WTC11 (cell line): Measurements from ENCODE around the gene BICC1.

Experiments used
- CBFB ChIP-seq: sonication (generic); formaldehyde crosslinking; IDR thresholded peaks from 2 replicates; pipeline ENCODE4 v1.8.1; 2022; ENCODE audit warnings: mild to moderate bottlenecking, low read depth, missing genetic modification reagents
- IRF2 ChIP-seq: sonication (generic); formaldehyde crosslinking; IDR thresholded peaks from 2 replicates; pipeline ENCODE4 v1.8.0; 2022; ENCODE audit warnings: low read depth, missing genetic modification reagents, borderline replicate concordance
- OVOL2 ChIP-seq: fragments of 250-450 bp; sonication (Bioruptor Pico); IDR thresholded peaks from 2 replicates; pipeline ENCODE4 v1.9.0; 2021; ENCODE audit warnings: mild to moderate bottlenecking, borderline replicate concordance
- TCF7 ChIP-seq: sonication (generic); formaldehyde crosslinking; IDR thresholded peaks from 2 replicates; pipeline ENCODE4 v1.8.0; 2022; ENCODE audit warnings: mild to moderate bottlenecking, low read depth, missing genetic modification reagents, moderate library complexity
- ZBTB21 ChIP-seq: sonication (generic); formaldehyde crosslinking; IDR thresholded peaks from 2 replicates; pipeline ENCODE4 v1.8.1; 2023; ENCODE audit warnings: mild to moderate bottlenecking, missing genetic modification reagents, borderline replicate concordance
- ZNF416 ChIP-seq: fragments of 250-450 bp; sonication (Bioruptor Pico); IDR thresholded peaks from 2 replicates; pipeline ENCODE4 v1.9.0; 2021; ENCODE audit warnings: mild to moderate bottlenecking, inconsistent platforms
- TF ChIP-seq, protein P1 (sequence below): fragments of 200-600 bp; IDR thresholded peaks from 2 replicates; pipeline ENCODE4 v1.8.0; 2022; ENCODE audit warnings: antibody characterized with exemption
- TF ChIP-seq, protein P2 (sequence below): fragments of 250-450 bp; sonication (Bioruptor Pico); IDR thresholded peaks from 2 replicates; pipeline ENCODE4 v2.1.2; 2022; ENCODE audit warnings: mild to moderate bottlenecking, moderate library complexity
- TF ChIP-seq, protein P3 (sequence below): sonication (generic); formaldehyde crosslinking; IDR thresholded peaks from 2 replicates; pipeline ENCODE4 v1.8.1; 2022; ENCODE audit warnings: low read depth, missing genetic modification reagents, borderline replicate concordance
- TF ChIP-seq, protein P4 (sequence below): sonication (generic); formaldehyde crosslinking; IDR thresholded peaks from 2 replicates; pipeline ENCODE4 v1.8.1; 2023; ENCODE audit warnings: mild to moderate bottlenecking, missing genetic modification reagents, moderate library complexity
- TF ChIP-seq, protein P5 (sequence below): sonication (generic); formaldehyde crosslinking; IDR thresholded peaks from 2 replicates; pipeline ENCODE4 v1.8.1; 2023; ENCODE audit warnings: mild to moderate bottlenecking, moderate library complexity, missing genetic modification reagents
- TF ChIP-seq, protein P6 (sequence below): sonication (generic); formaldehyde crosslinking; IDR thresholded peaks from 2 replicates; pipeline ENCODE4 v1.8.1; 2022; ENCODE audit warnings: low read depth, mild to moderate bottlenecking, moderate library complexity, missing genetic modification reagents, borderline replicate concordance

DNA sequence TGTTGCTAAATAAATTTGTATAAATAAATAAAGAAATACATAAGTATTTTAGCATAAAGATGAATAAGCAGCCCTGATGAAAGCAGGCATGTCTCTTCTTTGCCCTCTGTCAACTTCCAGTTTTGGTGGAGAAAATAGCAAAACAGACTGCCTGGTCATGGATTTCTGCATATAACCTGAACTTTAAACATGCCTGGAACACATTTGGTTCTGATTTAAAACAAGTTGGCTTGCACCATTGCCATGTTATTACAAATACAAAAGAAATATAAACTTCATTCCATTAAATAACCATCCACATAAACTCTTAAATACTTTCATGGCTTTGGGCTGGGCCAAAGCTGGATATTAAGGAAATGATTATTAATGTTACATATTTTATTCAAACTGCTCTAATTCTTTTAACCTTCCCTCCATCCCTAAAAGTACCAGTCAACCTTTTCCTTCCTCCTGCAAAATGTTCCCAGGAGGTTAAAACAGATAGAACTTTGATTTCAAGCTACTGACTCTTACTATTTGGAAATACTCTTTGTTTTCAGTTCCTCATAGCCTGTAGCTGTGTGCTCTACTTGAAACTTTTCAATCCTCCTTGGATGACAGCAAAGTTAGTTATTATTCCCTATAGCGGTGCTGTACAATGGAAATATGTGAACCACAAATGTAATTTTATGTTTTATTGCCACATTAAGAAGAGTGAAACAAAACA lies 96.3 kb downstream of the BICC1 start:
- TF ChIP-seq, protein P1, sequence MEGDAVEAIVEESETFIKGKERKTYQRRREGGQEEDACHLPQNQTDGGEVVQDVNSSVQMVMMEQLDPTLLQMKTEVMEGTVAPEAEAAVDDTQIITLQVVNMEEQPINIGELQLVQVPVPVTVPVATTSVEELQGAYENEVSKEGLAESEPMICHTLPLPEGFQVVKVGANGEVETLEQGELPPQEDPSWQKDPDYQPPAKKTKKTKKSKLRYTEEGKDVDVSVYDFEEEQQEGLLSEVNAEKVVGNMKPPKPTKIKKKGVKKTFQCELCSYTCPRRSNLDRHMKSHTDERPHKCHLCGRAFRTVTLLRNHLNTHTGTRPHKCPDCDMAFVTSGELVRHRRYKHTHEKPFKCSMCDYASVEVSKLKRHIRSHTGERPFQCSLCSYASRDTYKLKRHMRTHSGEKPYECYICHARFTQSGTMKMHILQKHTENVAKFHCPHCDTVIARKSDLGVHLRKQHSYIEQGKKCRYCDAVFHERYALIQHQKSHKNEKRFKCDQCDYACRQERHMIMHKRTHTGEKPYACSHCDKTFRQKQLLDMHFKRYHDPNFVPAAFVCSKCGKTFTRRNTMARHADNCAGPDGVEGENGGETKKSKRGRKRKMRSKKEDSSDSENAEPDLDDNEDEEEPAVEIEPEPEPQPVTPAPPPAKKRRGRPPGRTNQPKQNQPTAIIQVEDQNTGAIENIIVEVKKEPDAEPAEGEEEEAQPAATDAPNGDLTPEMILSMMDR, result no peak
- TF ChIP-seq, protein P2, sequence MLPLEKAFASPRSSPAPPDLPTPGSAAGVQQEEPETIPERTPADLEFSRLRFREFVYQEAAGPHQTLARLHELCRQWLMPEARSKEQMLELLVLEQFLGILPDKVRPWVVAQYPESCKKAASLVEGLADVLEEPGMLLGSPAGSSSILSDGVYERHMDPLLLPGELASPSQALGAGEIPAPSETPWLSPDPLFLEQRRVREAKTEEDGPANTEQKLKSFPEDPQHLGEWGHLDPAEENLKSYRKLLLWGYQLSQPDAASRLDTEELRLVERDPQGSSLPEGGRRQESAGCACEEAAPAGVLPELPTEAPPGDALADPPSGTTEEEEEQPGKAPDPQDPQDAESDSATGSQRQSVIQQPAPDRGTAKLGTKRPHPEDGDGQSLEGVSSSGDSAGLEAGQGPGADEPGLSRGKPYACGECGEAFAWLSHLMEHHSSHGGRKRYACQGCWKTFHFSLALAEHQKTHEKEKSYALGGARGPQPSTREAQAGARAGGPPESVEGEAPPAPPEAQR, result no peak
- TF ChIP-seq, protein P3, sequence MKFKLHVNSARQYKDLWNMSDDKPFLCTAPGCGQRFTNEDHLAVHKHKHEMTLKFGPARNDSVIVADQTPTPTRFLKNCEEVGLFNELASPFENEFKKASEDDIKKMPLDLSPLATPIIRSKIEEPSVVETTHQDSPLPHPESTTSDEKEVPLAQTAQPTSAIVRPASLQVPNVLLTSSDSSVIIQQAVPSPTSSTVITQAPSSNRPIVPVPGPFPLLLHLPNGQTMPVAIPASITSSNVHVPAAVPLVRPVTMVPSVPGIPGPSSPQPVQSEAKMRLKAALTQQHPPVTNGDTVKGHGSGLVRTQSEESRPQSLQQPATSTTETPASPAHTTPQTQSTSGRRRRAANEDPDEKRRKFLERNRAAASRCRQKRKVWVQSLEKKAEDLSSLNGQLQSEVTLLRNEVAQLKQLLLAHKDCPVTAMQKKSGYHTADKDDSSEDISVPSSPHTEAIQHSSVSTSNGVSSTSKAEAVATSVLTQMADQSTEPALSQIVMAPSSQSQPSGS (CRISPR knock-in tag), result no peak
- no peak for TF ChIP-seq TCF7 (CRISPR knock-in tag)
- TF ChIP-seq OVOL2, result no peak
- no peak for TF ChIP-seq ZNF416
- TF ChIP-seq, protein P4, sequence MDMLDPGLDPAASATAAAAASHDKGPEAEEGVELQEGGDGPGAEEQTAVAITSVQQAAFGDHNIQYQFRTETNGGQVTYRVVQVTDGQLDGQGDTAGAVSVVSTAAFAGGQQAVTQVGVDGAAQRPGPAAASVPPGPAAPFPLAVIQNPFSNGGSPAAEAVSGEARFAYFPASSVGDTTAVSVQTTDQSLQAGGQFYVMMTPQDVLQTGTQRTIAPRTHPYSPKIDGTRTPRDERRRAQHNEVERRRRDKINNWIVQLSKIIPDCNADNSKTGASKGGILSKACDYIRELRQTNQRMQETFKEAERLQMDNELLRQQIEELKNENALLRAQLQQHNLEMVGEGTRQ, result no peak
- TF ChIP-seq, protein P5, sequence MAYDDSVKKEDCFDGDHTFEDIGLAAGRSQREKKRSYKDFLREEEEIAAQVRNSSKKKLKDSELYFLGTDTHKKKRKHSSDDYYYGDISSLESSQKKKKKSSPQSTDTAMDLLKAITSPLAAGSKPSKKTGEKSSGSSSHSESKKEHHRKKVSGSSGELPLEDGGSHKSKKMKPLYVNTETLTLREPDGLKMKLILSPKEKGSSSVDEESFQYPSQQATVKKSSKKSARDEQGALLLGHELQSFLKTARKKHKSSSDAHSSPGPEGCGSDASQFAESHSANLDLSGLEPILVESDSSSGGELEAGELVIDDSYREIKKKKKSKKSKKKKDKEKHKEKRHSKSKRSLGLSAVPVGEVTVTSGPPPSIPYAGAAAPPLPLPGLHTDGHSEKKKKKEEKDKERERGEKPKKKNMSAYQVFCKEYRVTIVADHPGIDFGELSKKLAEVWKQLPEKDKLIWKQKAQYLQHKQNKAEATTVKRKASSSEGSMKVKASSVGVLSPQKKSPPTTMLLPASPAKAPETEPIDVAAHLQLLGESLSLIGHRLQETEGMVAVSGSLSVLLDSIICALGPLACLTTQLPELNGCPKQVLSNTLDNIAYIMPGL, result no peak
- no peak for TF ChIP-seq ZBTB21 (CRISPR knock-in tag)
- TF ChIP-seq CBFB (CRISPR knock-in tag), result no peak
- TF ChIP-seq IRF2 (CRISPR knock-in tag), result no peak
- TF ChIP-seq, protein P6, sequence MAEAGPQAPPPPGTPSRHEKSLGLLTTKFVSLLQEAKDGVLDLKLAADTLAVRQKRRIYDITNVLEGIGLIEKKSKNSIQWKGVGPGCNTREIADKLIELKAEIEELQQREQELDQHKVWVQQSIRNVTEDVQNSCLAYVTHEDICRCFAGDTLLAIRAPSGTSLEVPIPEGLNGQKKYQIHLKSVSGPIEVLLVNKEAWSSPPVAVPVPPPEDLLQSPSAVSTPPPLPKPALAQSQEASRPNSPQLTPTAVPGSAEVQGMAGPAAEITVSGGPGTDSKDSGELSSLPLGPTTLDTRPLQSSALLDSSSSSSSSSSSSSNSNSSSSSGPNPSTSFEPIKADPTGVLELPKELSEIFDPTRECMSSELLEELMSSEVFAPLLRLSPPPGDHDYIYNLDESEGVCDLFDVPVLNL (CRISPR knock-in tag), result no peak
